GM18526 (cell line): ENCODE data around the gene PTPRF.
A peak's percentile ranks its signal among the peaks of the same experiment; 100 is the strongest.

Experiments used
- POLR2A ChIP-seq: IDR thresholded peaks from 3 replicates; pipeline ENCODE4 v1.6.1; 2011; ENCODE audit not compliant: insufficient read length; ENCODE audit errors: extremely low read depth

The PTPRF gene

DNA sequence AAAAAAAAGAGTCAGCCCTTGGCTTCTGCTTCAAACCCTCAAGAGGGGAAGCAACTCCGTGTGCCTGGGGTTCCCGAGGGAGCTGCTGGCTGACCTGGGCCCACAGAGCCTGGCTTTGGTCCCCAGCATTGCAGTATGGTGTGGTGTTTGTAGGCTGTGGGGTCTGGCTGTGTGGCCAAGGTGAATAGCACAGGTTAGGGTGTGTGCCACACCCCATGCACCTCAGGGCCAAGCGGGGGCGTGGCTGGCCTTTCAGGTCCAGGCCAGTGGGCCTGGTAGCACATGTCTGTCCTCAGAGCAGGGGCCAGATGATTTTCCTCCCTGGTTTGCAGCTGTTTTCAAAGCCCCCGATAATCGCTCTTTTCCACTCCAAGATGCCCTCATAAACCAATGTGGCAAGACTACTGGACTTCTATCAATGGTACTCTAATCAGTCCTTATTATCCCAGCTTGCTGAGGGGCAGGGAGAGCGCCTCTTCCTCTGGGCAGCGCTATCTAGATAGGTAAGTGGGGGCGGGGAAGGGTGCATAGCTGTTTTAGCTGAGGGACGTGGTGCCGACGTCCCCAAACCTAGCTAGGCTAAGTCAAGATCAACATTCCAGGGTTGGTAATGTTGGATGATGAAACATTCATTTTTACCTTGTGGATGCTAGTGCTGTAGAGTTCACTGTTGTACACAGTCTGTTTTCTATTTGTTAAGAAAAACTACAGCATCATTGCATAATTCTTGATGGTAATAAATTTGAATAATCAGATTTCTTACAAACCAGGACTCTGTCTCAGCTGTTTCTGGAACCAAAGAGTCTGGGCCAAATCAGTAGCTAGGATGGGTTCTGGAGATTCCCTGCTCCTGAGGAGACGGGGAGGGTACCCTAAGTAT is 92.5 kb downstream of the PTPRF start:
- no peak for TF ChIP-seq POLR2A

DNA sequence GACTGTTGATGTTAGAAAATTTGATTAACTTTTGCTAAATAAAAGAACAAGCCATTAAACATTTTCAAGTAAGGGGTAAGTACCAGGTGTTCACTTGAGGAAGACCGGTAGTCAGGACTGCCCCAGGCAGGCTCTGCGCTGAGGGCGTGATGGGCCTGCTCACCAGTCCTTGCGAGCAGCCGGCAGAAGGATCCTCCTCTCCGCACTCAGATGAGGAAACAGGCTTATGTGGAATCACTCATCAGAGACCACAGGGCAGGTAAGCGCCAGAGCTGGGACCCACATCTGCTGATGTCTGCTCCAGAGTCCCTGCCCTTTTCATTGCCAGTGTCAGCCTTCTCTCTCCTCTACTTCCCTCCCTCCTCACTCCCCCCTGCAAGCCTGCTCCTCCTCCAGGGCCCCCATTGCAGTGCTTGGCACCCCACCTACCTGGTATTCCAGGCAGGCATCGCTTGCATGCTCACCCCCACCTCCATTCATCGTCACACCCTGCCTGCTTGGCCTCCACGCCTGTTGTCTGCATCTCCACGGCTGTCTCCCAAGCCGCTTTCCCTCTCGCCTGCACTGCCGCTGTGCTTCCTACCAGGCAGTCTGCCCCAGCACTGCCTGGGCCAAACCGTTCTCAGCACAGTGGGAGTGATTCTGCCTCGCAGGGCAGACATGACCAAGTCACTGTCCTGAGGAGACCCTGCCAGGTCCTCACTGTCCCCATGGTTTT is 94.5 kb downstream of the PTPRF start:
- no peak for TF ChIP-seq POLR2A

DNA sequence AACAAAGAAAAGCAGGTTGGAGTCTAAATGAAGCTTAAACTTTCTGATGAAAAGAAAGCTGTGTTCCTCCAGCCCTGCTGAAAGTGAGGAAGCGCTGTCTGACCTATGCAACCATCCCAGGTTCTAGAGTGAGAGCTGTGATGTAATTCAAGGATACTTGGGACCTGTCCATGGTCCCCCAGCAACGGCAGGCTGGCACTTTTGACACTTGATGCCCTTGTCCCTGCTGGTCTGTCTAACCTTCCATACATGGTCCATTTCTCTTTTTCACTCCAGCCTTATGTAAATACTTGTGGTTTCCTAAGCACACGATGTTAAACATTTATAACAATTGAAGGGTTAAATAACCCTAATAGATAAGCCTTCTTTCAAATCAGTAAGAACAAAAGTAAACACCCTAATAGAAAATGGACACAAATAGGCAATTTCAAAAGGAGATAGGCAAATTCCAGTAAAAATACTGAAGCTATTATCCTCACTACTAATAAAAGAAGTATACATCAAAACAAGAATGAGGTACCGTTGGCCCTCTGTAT is 101.5 kb downstream of the PTPRF start:
- no peak for TF ChIP-seq POLR2A

DNA sequence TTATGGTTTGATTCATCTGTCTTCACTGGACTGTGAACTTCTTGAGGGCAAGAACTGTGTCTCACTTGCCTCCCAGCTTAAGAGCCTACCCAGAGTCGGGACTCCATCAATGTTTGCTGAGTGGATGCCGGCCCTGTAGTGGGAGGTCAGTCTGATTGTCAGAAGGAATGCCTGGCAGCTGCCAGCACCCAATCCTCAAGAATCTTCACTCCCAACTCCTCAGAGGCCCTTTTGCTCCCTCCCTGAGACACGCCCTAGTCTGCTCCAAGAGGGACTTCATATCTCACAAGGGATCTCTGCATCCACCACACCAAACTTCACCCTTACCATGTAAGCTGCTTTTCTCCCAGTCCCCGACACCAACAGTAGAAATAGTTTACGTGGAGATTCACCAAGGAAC is 104.0 kb downstream of the PTPRF start:
- TF ChIP-seq POLR2A = no peak

DNA sequence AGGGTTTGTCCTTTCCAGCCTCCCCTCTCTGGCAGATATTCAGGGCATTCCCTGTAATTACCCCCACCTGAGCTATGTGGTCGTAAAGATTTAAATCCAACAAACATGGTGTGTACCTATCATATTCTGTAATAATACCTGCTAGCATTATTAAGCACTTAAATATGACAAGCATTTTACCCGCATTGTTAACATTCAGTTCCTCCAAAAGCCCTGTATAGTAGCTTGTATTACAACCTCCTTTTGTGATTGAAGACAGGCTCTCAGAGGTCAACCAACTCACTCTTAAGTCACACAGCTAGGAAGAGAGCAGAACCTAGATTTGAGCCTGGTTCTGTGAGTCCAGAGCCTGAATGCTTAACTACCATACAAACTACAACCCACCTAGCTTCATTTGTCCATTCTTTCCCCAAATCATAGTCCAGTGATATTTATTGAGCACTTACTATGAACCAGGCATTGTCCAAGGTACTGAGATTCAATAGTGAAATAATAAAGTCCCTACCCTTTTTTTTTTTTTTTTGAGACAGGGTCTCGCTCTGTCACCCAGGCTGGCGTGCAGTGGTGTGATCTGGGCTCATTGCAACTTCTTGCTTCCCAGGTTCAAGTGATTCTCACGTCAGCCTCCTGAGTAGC is 105.4 kb downstream of the PTPRF start:
- no peak for TF ChIP-seq POLR2A

DNA sequence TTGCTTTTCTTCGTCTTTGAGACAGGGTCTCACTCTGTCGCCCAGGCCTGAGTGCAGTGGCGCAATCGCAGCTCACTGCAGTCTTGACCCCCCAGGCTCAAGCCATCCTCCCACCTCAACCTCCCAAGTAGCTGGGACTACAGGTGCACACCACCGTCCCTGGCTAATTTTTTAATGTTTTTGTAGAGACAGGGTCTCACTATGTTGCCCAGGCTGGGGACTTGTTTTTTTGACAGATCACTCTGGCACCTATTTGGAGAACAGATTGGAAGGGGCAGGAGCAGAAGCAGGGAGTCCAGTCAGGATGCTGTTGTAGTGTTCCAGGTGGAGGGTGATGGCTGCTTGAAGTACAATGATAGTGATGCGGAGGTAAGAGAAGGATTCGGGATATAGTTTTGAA is 106.6 kb downstream of the PTPRF start:
- TF ChIP-seq POLR2A = no peak

DNA sequence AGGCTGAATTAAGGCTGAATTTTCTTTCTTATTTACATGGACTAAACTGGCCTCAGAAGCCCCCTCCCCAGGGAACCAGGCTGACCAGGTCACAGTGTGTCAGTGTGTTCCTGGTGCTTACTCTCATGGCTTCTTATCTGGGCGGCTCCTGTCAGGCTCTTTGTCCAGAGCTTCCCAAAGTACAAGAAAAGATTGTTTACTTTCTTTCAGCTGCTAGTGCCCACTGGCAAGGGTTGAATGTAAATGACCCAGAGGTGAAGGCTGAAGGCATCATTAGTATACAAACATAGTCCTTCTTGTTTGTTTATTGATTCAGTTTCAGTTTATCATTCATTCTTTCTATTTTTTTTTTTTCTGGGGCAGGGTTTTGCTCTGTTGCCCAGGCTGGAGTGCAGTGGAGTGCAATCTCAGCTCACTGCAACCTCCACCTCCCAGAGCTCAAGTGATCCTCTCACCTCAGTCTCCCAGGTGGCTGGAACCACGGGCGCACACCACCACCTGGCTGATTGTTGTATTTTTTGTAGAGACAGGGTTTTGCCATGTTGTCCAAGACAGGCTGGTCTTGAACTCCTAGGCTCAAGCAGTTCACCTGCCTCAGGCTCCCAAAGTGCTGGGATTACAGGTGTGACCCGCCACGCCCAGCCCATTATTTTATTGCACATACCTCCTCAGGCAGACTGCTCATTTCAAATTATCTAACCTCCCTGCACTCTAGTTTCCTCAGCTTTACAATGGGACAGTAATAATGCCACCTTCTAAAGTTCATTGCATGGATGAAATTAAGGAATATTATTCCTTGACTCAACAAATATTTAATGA is 109.5 kb downstream of the PTPRF start:
- TF ChIP-seq POLR2A = no peak

DNA sequence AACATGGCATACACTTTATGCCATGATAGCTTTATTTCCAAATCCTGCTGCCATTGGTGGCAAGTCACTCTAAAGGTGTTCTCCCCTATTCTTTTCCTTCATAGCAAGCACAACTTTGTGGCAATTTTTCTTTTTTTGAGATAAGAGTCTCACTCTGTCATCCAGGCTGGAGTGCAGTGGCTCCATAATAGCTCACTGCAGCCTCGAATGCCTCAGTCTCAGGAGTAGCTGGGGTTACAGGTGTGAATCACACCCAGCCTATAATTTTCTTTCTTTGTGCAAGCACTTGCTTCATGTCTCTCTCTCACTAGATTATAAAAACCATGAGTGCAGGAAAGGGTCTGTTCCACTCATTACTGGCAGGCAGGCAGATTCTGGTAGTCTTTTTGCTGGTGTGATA is 113.9 kb downstream of the PTPRF start:
- no peak for TF ChIP-seq POLR2A

DNA sequence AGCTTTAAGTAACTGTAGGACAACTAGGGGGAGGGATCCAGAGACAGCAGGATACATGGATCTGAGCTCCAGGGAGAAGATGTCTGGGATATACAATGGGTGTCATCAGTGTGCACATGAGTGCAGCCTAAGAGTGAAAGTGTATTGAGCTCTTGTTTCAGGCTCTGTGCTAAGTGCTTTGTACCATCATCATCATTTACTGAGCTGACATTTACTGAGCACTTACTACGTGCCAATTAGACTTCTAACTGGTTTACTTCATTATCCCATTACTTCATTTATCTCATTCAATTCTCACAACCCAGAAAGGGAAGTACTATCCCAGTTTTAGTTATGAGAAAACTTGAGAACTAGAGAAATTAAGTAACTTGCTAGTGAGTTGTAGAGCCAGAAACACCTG is 114.8 kb downstream of the PTPRF start:
- TF ChIP-seq POLR2A = no peak

DNA sequence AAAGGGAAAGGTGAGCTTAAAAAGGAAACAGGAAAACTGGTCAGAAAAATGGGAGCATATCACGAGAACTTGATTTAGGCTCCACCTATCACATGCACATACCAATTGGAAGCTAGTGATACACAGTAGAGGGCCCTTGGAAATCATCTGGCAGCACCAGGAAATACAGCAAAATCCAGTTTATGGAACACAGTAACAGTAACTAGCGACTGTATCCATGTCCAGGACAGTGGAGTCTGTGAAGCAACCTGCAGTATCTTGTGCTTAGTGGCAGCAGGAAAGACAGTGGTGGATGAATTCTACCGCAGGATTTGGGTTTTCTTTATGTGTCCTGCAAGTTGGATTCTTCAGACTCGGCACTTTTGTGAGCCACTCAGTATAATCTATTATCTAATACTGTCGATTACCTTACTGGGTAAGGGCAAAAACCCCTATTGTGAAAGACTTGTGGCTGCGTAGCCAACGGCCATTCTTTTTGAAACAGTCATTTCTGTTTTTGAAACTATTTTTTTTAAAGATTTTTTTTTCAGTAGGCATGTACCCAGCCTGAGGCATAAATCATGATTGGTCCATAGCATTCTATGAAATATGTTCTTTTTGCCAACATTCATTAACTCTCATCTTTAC is 117.7 kb downstream of the PTPRF start:
- no peak for TF ChIP-seq POLR2A

DNA sequence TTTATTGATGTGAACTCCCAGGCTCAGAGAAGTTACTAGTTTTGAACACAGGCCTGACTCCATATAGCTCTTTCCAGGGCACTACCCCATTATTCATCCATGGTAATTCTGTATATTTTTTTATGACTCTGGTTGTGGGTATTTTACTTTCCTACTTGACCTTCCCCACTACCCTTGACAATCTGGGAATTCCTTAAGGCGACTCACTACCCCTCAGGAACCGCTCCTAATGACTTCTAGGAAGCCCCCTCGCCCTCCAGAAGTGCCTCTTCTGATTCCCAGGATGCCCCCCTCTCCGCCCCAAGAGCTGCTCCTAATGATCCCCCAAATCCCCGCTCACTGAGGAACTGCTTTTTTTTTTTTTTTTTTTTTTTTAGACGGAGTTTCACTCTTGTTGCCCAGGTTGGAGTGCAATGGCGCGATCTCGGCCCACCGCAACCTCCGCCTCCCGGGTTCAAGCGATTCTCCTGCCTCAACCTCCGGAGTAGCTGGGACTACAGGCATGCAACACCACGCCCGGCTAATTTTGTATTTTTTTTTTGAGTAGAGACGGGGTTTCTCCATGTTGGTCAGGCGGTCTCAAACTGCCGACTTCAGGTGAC is 118.3 kb downstream of the PTPRF start:
- TF ChIP-seq POLR2A = no peak

DNA sequence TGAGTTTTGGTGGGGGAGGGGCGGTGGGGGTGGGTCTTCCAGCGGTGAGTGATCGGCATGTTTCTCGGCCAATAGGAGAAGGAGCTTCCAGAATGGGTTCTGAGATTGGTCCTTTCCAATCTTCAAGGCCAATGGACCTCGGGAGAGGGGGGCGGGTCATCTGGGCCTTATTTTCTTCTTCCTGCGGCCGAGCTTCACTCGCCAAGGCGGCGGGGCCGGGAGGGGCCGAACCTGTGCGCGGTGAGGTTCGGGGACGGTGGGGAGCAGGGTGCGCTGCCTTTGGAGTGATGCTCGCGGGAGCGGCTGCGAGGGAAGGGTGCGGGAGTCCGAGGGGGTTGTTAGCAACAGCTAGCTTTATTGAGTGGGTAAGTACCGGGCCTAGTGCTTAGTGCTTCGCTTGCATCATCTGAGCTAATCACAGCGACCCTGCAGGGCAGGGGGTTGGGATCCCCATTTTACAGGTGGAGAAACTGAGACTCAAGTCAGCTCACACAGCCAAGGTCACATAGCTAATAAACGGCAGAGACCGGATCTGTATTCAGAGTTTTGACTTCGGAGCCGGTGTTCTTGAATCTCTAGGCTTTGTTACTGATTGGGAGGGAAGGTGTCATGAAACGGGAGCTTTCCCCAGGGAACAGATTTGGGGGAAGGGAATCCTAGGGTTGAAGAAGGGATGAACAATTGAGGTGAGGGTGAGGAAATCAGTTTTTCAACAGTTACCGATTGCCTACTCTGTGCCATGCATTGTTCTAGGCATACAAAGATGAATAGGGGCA is 119.8 kb downstream of the PTPRF start:
- TF ChIP-seq POLR2A = peak; percentile 100

DNA sequence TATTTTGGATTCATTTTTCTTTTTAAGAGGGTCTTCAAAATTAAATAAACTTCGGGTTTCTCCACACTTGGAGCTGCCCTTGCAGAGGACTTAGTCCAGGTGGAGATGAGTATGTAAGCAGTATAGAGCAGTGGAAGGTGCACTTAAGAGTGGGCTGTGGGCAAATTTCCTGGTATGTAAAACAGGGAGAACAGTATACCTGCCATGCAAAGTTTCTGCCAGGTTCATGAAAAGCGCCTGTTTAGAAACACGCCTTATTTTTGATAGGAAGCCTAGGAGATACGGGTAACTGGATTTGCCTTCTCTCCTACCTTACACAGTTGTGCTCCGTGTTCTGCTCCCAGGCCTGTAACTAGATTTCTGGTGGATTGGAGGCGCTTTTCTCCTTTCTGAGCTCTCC is 120.5 kb downstream of the PTPRF start:
- no peak for TF ChIP-seq POLR2A
